ENCODE measurements around the gene SH3GL2. TPM values are rescaled to one million over a fixed set of nuclear protein-coding genes. Genes with fewer than 3 reads are reported as not detected.

Gene SH3GL2
- total and polyA plus RNA-seq, 2 donors (not counting 3 experiments of a cell fraction or from before 2014, with no cell fraction given): 0.12 TPM; not detected in 1

DNA sequence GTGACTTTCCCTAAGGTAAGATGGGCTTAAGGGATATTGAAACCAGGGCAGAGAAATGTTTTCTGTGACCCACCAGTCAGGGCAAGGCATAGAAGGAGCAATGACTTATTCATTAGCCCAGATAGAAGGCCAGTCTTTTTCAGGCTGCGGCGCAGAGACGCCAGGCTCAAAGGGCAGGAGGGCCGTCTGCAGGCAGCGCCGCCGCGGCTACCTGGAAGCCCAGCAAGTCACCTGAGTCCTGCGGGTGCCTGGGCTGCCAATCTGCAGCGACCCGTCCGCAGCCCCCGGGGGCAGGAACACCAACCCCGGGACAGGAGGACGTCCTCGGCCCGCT lies 322 bp upstream of the SH3GL2 start:
- H3K79me2 ChIP-seq (ENCODE audit: control insufficient read depth, insufficient read depth, low read length): no peaks in the 10 kb centered on the region
- peaks cover 29 to 40% of the 10 kb centered on the region in 2 experiments for H3K27me3 ChIP-seq (ENCODE audit: control insufficient read depth in 2 of 2, insufficient read depth in 2 of 2, low read length in 2 of 2)
- no peaks in the 10 kb centered on the region for H3K9me1 ChIP-seq (replicated peaks; ENCODE audit: control insufficient read depth, extremely low read depth, insufficient read depth, low read length)
- peaks cover 11% of the 10 kb centered on the region for H3K4me1 ChIP-seq (ENCODE audit: control insufficient read depth, extremely low read depth, insufficient read depth, low read length)
- H2AFZ ChIP-seq (ENCODE audit: low read depth, low read length): peak overlapping the region; percentile 78
- POLR2A ChIA-PET: no interaction called here
- dilution Hi-C loops (cut with MboI; ENCODE audit: extremely low pct_ligation_motif_present, low sequenced_read_pairs): no loop called here
- H3K36me3 ChIP-seq (ENCODE audit: control insufficient read depth in 2 of 2, extremely low read depth in 1 of 2, insufficient read depth in 2 of 2, low read length in 2 of 2): no peaks in the 10 kb centered on the region
- BruUV-seq (replicated peaks): no TSS peak
- intact Hi-C loops (cut with micrococcal nuclease): no loop called here
- peak overlapping the region; percentile 62 for H3K4me2 ChIP-seq (ENCODE audit: insufficient read depth, low read length)
- FAIRE-seq (no peak), DNase-seq (ENCODE audit: low read depth, low spot score) (no peak)
- H3K9me3 ChIP-seq (replicated peaks; ENCODE audit: control insufficient read depth, insufficient read depth, low read length): no peaks in the 10 kb centered on the region
- no peak overlapping the region for H3K27ac ChIP-seq (ENCODE audit: insufficient read depth, low read depth, low read length)
- no peak for TF ChIP-seq FOS (IDR thresholded peaks at IDR 0.05; ENCODE audit: borderline replicate concordance, insufficient read depth, low read length)
- TF ChIP-seq GATA2 (IDR thresholded peaks at IDR 0.05; ENCODE audit: insufficient read depth, insufficient read length, low read depth, low read length): no peak
- TF ChIP-seq, protein P1, sequence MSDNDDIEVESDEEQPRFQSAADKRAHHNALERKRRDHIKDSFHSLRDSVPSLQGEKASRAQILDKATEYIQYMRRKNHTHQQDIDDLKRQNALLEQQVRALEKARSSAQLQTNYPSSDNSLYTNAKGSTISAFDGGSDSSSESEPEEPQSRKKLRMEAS (IDR thresholded peaks at IDR 0.05; ENCODE audit: insufficient read depth, insufficient read length): no peak
- TF ChIP-seq EZH2 (IDR thresholded peaks at IDR 0.05; ENCODE audit: borderline replicate concordance, low read depth, low read length, severe bottlenecking): no peak
- no peak for TF ChIP-seq MYC (IDR thresholded peaks at IDR 0.05; ENCODE audit: low read depth, low read length)
- CTCF ChIA-PET: no interaction called here
- H3K4me3 ChIP-seq (replicated peaks in 1 of 3; ENCODE audit: insufficient read depth in 1 of 3, low read depth in 1 of 3, low read length in 3 of 3): peak overlapping the region in 1 of 3 experiments; percentile 39
- no peak overlapping the region for H3K9ac ChIP-seq (replicated peaks; ENCODE audit: extremely low read depth, insufficient read depth, low read length)
- H4K20me1 ChIP-seq (replicated peaks; ENCODE audit: control insufficient read depth, extremely low read depth, insufficient read depth, low read length): no peaks in the 10 kb centered on the region

DNA sequence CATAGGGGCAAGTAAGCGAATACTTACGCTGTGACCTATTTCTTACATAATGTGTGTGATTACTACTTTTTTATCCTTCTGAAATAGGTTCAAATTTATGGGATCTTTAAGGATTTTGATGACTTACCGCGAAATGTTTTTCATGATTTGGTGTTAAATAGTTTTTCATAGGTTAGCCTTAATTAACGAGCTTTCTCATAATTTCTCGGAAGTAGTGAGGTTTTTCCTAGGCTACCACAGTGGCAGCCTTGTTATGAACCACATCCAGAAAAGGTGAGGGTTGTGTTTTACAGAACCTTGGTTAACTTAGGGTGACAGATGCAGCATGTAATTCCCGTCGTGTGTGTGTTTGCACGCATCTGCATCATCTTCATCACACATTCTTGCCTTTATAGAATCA lies 1.3 kb downstream of the SH3GL2 start:
- H2AFZ ChIP-seq (ENCODE audit: low read depth, low read length): no peak overlapping the region
- peaks cover 29 to 40% of the 10 kb centered on the region in 2 experiments for H3K27me3 ChIP-seq (ENCODE audit: control insufficient read depth in 2 of 2, insufficient read depth in 2 of 2, low read length in 2 of 2)
- no peak for DNase-seq (ENCODE audit: low read depth, low spot score)
- CTCF ChIA-PET: no interaction called here
- H3K79me2 ChIP-seq (ENCODE audit: control insufficient read depth, insufficient read depth, low read length): no peaks in the 10 kb centered on the region
- H3K36me3 ChIP-seq (ENCODE audit: control insufficient read depth in 2 of 2, extremely low read depth in 1 of 2, insufficient read depth in 2 of 2, low read length in 2 of 2): no peaks in the 10 kb centered on the region
- POLR2A ChIA-PET: no interaction called here
- TF ChIP-seq, protein P1 (IDR thresholded peaks at IDR 0.05; ENCODE audit: insufficient read depth, insufficient read length): no peak
- TF ChIP-seq JUN (IDR thresholded peaks at IDR 0.05; ENCODE audit: borderline replicate concordance, insufficient read depth, insufficient read length, low read depth) (no peak), MYC (IDR thresholded peaks at IDR 0.05; ENCODE audit: low read depth, low read length) (no peak), POLR2A (IDR thresholded peaks at IDR 0.05; ENCODE audit: low read depth, low read length) (no peak), GATA2 (IDR thresholded peaks at IDR 0.05; ENCODE audit: insufficient read depth, insufficient read length, low read depth, low read length) (no peak), FOS (IDR thresholded peaks at IDR 0.05; ENCODE audit: borderline replicate concordance, insufficient read depth, low read length) (no peak), EZH2 (IDR thresholded peaks at IDR 0.05; ENCODE audit: borderline replicate concordance, low read depth, low read length, severe bottlenecking) (no peak), POLR2AphosphoS5 (IDR thresholded peaks at IDR 0.05; ENCODE audit: insufficient read depth, low read depth, low read length) (no peak)
- TF ChIP-seq, protein P2, sequence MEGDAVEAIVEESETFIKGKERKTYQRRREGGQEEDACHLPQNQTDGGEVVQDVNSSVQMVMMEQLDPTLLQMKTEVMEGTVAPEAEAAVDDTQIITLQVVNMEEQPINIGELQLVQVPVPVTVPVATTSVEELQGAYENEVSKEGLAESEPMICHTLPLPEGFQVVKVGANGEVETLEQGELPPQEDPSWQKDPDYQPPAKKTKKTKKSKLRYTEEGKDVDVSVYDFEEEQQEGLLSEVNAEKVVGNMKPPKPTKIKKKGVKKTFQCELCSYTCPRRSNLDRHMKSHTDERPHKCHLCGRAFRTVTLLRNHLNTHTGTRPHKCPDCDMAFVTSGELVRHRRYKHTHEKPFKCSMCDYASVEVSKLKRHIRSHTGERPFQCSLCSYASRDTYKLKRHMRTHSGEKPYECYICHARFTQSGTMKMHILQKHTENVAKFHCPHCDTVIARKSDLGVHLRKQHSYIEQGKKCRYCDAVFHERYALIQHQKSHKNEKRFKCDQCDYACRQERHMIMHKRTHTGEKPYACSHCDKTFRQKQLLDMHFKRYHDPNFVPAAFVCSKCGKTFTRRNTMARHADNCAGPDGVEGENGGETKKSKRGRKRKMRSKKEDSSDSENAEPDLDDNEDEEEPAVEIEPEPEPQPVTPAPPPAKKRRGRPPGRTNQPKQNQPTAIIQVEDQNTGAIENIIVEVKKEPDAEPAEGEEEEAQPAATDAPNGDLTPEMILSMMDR (IDR thresholded peaks at IDR 0.05; ENCODE audit: extremely low read depth in 1 of 2, insufficient read depth in 1 of 2, low read depth in 1 of 2, low read length in 2 of 2): no peak
- dilution Hi-C loops (cut with MboI; ENCODE audit: extremely low pct_ligation_motif_present, low sequenced_read_pairs) (no loop called here), intact Hi-C loops (cut with micrococcal nuclease) (no loop called here)
- H3K27ac ChIP-seq (ENCODE audit: insufficient read depth, low read depth, low read length): no peak overlapping the region
- H3K9ac ChIP-seq (replicated peaks; ENCODE audit: extremely low read depth, insufficient read depth, low read length): no peak overlapping the region
- peaks cover 11% of the 10 kb centered on the region for H3K4me1 ChIP-seq (ENCODE audit: control insufficient read depth, extremely low read depth, insufficient read depth, low read length)
- H4K20me1 ChIP-seq (replicated peaks; ENCODE audit: control insufficient read depth, extremely low read depth, insufficient read depth, low read length): no peaks in the 10 kb centered on the region
- no peak overlapping the region for H3K4me3 ChIP-seq (replicated peaks in 1 of 3; ENCODE audit: insufficient read depth in 1 of 3, low read depth in 1 of 3, low read length in 3 of 3)
- no peaks in the 10 kb centered on the region for H3K9me1 ChIP-seq (replicated peaks; ENCODE audit: control insufficient read depth, extremely low read depth, insufficient read depth, low read length)
- no peak overlapping the region for H3K4me2 ChIP-seq (ENCODE audit: insufficient read depth, low read length)
- no peak for FAIRE-seq
- no TSS peak for BruUV-seq (replicated peaks)
- H3K9me3 ChIP-seq (replicated peaks; ENCODE audit: control insufficient read depth, insufficient read depth, low read length): no peaks in the 10 kb centered on the region
